ENCODE measurements around the gene ADAMTS2. TPM values are rescaled to one million over a fixed set of nuclear protein-coding genes. Genes with fewer than 3 reads are reported as not detected.

ADAMTS2 gene
- total and polyA plus RNA-seq, 2 donors = 22.8 to 80.9 TPM

GRCh38 chr5:179120951-179121666, 224.2 kb downstream of the ADAMTS2 start:
- 88% methylated on average over 75 of the region's 75 CpGs for WGBS
- no peaks in the 10 kb centered on the region for H3K36me3 ChIP-seq (ENCODE audit: insufficient read depth)

GRCh38 chr5:179120421-179120861, 224.8 kb downstream of the ADAMTS2 start:
- 93% methylated on average over 35 of the region's 35 CpGs for WGBS
- no peak overlapping the region for H3K4me3 ChIP-seq (ENCODE audit: low read depth, low read length)

More at GRCh38 chr5:179120951-179121666, 224.2 kb downstream of the ADAMTS2 start:
- DNase-seq (ENCODE audit: extremely low spot score) = no peak
- H3K27ac ChIP-seq (ENCODE audit: low read depth) = no peak overlapping the region
- H3K4me1 ChIP-seq (ENCODE audit: insufficient read depth) = no peaks in the 10 kb centered on the region
- no peak overlapping the region for H3K4me3 ChIP-seq (ENCODE audit: low read depth, low read length)

GRCh38 chr5:179119415-179120170, 225.7 kb downstream of the ADAMTS2 start:
- no peak for DNase-seq (ENCODE audit: extremely low spot score)
- WGBS = 92% methylated on average over 15 of the region's 15 CpGs
- Histone ChIP-seq H3K4me3 (ENCODE audit: low read depth, low read length) (no peak overlapping the region), H3K4me1 (ENCODE audit: insufficient read depth) (no peaks in the 10 kb centered on the region), H3K27ac (ENCODE audit: low read depth) (no peak overlapping the region), H3K36me3 (ENCODE audit: insufficient read depth) (no peaks in the 10 kb centered on the region)

More at GRCh38 chr5:179120421-179120861, 224.8 kb downstream of the ADAMTS2 start:
- no peak for DNase-seq (ENCODE audit: extremely low spot score)
- Histone ChIP-seq H3K4me1 (ENCODE audit: insufficient read depth) (no peaks in the 10 kb centered on the region), H3K36me3 (ENCODE audit: insufficient read depth) (no peaks in the 10 kb centered on the region), H3K27ac (ENCODE audit: low read depth) (no peak overlapping the region)

GRCh38 chr5:179118756-179119414, 226.4 kb downstream of the ADAMTS2 start:
- no peak overlapping the region for H3K4me3 ChIP-seq (ENCODE audit: low read depth, low read length)
- 95% methylated on average over 10 of the region's 10 CpGs for WGBS
- H3K4me1 ChIP-seq (ENCODE audit: insufficient read depth) = no peaks in the 10 kb centered on the region
- DNase-seq (ENCODE audit: extremely low spot score) = no peak
- H3K36me3 ChIP-seq (ENCODE audit: insufficient read depth) = no peaks in the 10 kb centered on the region
- no peak overlapping the region for H3K27ac ChIP-seq (ENCODE audit: low read depth)

- Histone ChIP-seq H3K4me1 (ENCODE audit: insufficient read depth) (no peaks in the 10 kb centered on the region), H3K4me3 (ENCODE audit: low read depth, low read length) (no peak overlapping the region), H3K36me3 (ENCODE audit: insufficient read depth) (no peaks in the 10 kb centered on the region), H3K27ac (ENCODE audit: low read depth) (no peak overlapping the region)
- WGBS = 89% methylated on average over 4 of the region's 4 CpGs
- DNase-seq (ENCODE audit: extremely low spot score) = no peak
Measured at GRCh38 chr5:179118338-179118737, 226.9 kb downstream of the ADAMTS2 start.

- Histone ChIP-seq H3K4me3 (ENCODE audit: low read depth, low read length) (no peak overlapping the region), H3K4me1 (ENCODE audit: insufficient read depth) (no peaks in the 10 kb centered on the region), H3K36me3 (ENCODE audit: insufficient read depth) (no peaks in the 10 kb centered on the region), H3K27ac (ENCODE audit: low read depth) (no peak overlapping the region)
- DNase-seq (ENCODE audit: extremely low spot score) = no peak
- 91% methylated on average over 9 of the region's 9 CpGs for WGBS
Measured at GRCh38 chr5:179115845-179116524, 229.3 kb downstream of the ADAMTS2 start.

GRCh38 chr5:179115307-179115706, 230.0 kb downstream of the ADAMTS2 start:
- WGBS = 90% methylated on average over 5 of the region's 5 CpGs
- no peak overlapping the region for H3K27ac ChIP-seq (ENCODE audit: low read depth)
- H3K4me3 ChIP-seq (ENCODE audit: low read depth, low read length) = no peak overlapping the region
- no peak for DNase-seq (ENCODE audit: extremely low spot score)
- no peaks in the 10 kb centered on the region for H3K4me1 ChIP-seq (ENCODE audit: insufficient read depth)
- H3K36me3 ChIP-seq (ENCODE audit: insufficient read depth) = no peaks in the 10 kb centered on the region

GRCh38 chr5:179114756-179115155, 230.5 kb downstream of the ADAMTS2 start:
- Histone ChIP-seq H3K4me1 (ENCODE audit: insufficient read depth) (no peaks in the 10 kb centered on the region), H3K4me3 (ENCODE audit: low read depth, low read length) (no peak overlapping the region), H3K27ac (ENCODE audit: low read depth) (no peak overlapping the region), H3K36me3 (ENCODE audit: insufficient read depth) (no peaks in the 10 kb centered on the region)
- DNase-seq (ENCODE audit: extremely low spot score) = no peak
- 96% methylated on average over 7 of the region's 7 CpGs for WGBS

- no peak overlapping the region for H3K4me3 ChIP-seq (ENCODE audit: low read depth, low read length)
- no peak overlapping the region for H3K27ac ChIP-seq (ENCODE audit: low read depth)
- no peak for DNase-seq (ENCODE audit: extremely low spot score)
- H3K4me1 ChIP-seq (ENCODE audit: insufficient read depth) = no peaks in the 10 kb centered on the region
- H3K36me3 ChIP-seq (ENCODE audit: insufficient read depth) = no peaks in the 10 kb centered on the region
- WGBS = 91% methylated on average over 12 of the region's 12 CpGs
Measured at GRCh38 chr5:179113945-179114641, 231.2 kb downstream of the ADAMTS2 start.

GRCh38 chr5:179113143-179113530, 232.1 kb downstream of the ADAMTS2 start:
- Histone ChIP-seq H3K27ac (ENCODE audit: low read depth) (no peak overlapping the region), H3K4me1 (ENCODE audit: insufficient read depth) (no peaks in the 10 kb centered on the region), H3K4me3 (ENCODE audit: low read depth, low read length) (no peak overlapping the region), H3K36me3 (ENCODE audit: insufficient read depth) (no peaks in the 10 kb centered on the region)
- no peak for DNase-seq (ENCODE audit: extremely low spot score)
- WGBS = 95% methylated on average over 13 of the region's 13 CpGs

- Histone ChIP-seq H3K36me3 (ENCODE audit: insufficient read depth) (no peaks in the 10 kb centered on the region), H3K4me3 (ENCODE audit: low read depth, low read length) (no peak overlapping the region), H3K4me1 (ENCODE audit: insufficient read depth) (no peaks in the 10 kb centered on the region), H3K27ac (ENCODE audit: low read depth) (no peak overlapping the region)
- WGBS = 89% methylated on average over 12 of the region's 12 CpGs
- no peak for DNase-seq (ENCODE audit: extremely low spot score)
Measured at GRCh38 chr5:179112469-179113142, 232.7 kb downstream of the ADAMTS2 start.

- 88% methylated on average over 21 of the region's 21 CpGs for WGBS
- no peaks in the 10 kb centered on the region for H3K4me1 ChIP-seq (ENCODE audit: insufficient read depth)
- H3K4me3 ChIP-seq (ENCODE audit: low read depth, low read length) = no peak overlapping the region
- H3K36me3 ChIP-seq (ENCODE audit: insufficient read depth) = no peaks in the 10 kb centered on the region
- DNase-seq (ENCODE audit: extremely low spot score) = no peak
- no peak overlapping the region for H3K27ac ChIP-seq (ENCODE audit: low read depth)
Measured at GRCh38 chr5:179111267-179112207, 233.7 kb downstream of the ADAMTS2 start.
